Right renal cortex interstitium (tissue), 3 donors: ENCODE measurements around the gene MPPED1. TPM values are rescaled to one million over a fixed set of nuclear protein-coding genes. Genes with fewer than 3 reads are reported as not detected.

Experiments used
- DNase-seq, 3 donors: peaks; one replicate each; pipeline ENCODE4 v3.0.0-alpha.2; 2013; ENCODE audit warnings: low read depth in 3 of 3, low spot score in 2 of 3
- polyA plus RNA-seq, 3 donors: library from polyadenylated mRNA; unstranded; fragments of 120-200 nt; gene quantifications; one replicate each; pipeline ENCODE4 v1.2.1, GENCODE V29; 2013; ENCODE audit not compliant: insufficient read length in 3 of 3

Gene MPPED1
- polyA plus RNA-seq, 3 donors = 0.54 to 0.76 (median 0.60) TPM

DNA sequence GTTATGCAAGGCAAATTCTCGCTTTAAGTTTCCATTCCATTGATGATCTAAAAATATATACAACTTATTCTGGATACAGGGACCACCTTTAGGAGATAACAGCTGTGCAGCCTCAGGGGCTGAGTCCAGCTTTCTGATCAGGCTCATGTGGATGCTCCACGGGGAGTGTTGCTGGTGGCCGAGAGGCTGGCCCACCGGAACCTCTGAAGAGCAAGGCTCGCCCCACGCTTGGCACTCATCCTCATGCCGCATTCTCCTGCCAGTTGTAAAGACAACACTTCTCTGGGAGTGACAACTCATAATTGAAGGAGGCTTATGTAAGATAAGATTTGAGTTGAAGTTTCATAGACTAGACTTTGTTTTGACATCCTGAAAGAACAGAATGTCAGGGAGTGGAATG, 123.5 kb downstream of the MPPED1 start:
- no peak for DNase-seq

DNA sequence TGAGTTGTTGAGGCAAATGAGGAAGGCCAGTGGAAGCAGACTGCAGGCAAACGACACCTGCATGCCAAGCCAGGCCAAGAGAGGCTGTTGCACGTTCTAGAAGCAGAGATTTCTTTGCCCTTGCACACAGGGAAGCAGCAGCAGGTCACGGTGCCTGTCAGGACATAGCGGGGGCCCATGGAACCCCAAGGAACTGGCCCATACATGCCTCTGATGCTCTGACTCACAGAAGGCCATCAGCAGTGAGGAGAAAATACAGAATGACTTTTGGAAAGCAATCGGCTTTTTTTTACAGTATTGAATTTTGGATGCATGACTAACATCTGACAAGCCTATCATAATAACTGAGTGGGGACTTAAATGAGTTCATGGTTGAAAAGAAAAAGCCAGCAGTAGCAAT, 123.9 kb downstream of the MPPED1 start:
- no peak for DNase-seq

DNA sequence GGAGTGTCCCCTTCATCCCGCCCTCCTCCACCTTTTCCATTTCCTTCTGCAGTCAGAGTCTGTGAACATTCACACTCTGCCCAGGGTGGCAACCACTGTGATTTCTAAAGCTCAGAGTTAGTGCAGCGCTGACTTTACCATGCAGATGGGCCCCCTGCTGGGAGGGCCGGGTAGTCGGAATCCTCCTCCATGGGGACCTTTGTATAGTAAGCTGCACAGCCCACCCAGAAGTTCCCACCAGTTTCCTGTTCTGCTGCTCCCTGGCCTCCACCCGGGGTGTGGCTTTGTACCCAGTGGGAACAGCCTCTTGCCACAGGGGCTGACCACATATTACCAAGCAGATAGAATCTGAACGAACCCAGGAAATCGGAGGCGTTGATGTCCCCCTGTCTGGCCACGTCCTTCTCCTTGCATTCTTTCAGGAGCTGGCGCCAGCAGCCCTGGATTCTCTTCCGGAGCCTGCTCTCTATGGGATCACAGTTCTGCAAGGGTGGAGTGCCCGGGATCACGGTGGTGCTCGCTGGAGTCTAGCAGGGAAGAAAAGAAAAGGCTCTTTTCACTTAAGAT, 125.3 kb downstream of the MPPED1 start:
- DNase-seq = no peak

DNA sequence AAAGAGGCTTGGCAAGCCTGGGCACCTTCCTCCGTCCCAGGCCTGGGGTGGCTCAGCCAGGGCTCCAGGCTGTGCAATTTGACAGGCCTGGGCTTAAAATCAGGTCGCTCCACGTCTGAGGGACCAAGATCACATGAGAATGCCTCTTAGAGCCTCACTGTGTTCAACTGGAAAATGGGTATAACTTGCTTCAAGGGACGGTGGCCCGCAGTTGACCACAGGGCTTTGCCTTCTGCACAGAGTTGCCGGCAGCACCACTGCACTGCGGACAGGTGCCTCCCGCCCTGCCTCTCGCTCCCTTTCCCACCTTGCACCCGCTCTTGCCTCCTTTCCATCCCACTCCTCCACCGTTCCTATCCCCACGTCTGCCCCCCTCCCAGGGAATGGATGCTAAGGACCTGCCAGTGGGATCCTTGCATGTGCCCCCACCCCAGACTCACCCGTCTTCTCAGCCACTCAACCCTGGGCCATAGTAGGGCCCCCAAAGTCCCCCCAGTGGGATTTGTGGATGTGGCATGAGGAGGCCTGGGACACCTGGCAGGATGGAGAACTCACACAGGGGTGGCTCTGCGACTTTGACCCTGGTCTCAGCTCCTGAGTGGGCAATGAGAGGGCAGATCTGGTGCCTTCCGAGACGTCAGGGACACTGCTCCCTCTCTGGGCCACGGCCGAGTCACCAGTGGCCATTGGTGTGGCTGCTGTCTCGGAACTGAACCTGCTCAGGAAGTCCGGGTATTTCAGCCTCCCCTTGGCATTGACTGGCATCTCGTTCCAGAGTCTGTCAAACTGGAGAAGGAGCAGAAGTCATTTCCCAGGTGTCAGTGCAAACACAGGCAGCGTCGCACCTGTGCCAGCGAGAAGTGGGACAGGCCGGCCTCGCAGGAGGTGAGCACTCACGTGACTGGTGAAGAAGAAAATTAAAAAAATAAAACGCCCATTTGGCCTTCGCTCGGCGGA, 128.0 kb downstream of the MPPED1 start:
- DNase-seq = no peak

DNA sequence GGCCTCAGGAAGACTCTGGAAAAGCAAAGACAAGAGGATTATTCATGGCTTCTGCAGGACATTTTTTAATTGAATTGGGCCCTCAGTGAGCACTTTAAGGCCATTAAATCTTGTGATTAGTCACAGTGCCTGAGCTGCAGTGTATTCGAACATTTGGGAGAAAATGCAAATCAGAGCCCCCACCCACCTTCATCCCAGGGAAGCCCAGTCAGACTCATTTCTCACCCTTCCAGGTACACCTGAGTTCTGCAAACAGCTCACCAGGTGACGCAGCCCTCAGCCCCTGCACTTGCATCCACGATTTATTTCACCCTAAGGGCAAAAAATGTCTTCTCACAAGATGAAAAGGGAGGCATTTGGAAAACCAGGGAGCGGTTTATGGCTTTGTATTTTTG, 128.7 kb downstream of the MPPED1 start:
- no peak for DNase-seq

DNA sequence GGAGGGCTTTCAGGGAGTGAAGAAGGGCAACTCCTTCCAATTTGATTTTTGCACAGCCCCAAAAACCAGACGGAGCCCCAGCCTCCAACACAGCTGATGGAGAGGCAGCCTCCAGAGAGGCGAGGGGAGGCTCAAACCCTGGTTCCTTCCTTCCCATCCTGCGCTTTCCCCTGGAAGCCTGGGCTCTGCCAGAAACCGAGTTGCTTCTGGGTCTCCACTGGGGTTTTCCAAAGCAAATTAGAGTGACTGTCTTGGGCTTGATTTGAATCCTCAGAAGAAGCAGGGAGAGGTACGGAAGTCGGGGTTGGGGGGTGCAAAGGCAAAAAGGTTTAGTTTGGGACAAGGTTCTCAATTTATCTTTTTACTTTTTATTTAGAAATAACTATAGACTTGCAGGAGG, 129.2 kb downstream of the MPPED1 start:
- no peak for DNase-seq

DNA sequence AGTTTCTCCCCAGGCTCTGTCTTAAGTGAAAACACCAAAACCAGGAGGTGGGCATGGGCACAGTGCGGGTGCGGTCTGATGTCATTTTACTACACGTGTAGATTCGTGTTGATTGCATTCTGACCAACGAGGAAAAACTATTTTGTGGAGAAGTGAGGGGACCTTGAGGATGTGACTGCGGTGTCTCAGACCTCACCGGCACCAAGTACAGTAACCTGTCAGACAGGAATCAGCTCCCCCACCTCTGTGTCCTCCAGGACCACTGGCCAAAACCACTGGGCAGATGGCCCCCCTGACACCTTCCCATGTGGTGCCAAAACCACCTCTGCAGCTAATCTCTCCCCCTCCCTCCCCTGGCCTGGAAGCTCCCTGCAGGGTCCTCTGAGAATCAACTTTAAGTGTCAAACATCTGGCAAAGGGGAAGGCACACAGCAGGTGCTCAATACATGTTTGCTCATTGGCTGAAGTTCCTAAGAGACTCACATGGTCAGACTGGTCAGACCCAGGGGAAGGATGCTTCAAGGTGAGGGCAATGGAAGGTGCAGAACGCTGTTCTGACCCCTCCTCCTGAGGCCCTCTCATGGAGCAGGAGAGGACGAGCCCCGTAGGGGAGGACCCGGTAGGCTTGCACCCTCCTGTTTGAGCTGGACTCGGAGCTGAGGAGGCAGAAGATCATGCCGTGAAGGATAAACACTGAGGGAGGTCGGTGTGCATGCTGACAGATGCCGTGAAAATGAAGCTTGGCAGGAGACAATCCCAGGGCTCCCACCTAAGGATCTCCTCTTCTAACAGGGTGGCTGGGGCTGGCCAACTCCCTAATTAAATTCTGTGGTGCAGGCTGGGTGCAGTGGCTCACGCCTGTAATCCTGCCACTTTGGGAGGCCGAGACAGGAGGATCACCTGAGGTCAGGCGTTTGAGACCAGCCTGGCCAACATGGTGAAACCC, 129.9 kb downstream of the MPPED1 start:
- no peak for DNase-seq

DNA sequence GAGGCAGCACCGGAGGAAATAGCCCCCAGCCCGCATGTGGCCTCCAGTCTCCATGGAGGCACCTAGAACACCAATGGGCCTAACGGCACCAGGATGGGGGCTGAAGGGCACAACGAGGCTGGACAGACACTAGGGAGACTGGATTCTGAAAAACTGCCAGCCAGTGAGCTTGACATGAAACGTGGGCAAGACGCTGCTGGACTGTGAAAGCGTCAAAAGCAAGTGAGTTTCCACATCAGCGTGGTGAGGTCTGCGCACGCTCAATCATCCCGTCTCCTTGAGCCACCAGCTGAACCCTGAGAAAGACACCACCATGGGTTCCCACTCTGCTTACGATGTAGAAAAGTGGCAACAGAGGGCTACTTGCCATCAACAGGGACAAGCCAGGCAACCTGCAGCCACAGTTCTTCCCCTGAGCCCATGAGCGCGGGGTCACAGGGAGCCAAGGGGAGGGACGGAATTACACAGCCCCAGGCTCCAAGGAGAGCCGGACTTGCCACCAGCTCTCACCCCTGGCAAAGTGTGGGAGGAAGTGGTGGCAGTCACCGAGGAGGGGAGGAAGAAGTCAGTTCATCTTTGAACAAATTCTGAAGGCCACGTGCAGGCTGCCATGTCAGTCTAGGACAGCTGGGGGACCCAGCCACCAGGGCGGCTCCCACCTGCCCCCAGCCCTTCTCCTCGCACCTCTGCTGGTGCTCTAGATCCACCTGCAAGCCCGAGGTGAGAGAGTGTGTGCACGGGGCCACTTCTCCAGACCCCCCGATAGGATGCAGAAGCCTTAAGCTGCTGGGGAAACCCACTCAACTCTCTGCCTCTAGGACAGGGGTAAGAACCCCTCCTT, 131.1 kb downstream of the MPPED1 start:
- no peak for DNase-seq

DNA sequence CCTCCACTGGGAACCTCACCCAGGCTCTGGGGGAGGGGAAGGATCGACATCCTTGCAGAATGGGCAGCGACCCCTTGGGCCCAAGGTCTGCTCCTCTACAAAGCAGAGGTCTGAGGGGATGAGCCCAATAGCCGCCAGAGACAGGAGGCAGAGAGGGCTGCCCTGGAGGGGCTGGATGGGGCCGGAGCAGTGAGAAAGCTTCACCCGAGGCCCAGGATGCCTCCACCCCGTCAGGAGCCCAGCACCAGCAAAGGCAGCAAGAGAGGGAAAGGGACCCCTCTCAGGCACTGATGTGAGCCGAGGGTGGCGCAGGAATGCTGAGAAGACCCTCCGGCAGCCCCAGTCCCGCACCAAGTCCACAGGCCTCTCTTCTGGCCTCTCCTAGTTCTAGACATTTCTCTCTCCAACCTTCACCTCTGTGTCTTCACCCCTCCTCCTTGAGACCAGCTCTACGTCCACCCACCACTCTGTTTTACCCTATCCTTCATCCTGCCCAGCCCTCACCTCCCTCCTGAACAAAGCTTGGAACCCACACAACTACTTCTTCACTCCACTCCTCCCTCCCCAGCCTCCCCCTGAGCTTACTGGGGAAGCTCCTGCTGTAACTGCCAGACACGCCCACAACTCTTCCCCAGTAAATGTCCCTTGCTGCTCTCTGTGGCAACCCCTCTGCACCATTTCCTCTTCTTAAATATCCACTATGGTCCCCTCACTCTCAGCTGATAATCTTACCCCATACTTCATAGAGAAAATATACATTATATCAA, 131.9 kb downstream of the MPPED1 start:
- no peak for DNase-seq

DNA sequence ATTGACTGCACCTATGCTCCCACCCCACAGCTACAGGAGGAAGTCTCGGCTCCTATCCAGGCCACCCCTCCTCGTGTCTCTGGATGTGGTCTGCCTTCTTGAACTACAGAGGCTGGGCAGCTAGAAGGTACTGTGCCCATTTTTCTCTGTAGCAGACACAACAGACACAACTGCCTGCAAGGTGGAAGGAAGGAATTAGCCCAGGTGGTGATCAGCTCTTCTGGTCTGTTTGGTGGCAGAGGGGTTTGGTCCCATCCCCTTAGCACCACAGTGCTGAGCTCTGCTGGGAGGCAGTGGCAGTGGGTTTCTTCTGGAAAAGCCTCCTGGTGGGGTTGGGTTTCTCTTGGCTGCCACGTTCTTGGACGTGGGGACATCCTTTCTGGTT, 132.5 kb downstream of the MPPED1 start:
- no peak for DNase-seq

DNA sequence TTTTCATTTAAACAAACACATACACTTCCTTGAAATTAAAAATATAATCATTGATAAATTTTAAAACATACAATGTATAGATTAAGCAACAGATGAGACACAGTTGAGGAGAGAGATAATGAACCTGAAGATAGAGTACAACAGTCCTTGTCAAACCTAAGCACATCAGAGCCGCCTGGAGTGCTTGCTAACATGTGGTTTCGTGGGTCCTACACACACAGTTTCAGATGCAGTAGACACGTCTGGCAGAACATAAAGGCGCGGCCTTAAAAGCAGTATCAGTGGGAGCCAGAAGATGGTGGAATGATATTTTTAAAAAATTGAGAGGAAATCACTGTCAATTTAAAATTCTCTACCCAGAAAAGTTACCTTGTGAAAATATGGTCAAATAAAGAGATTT, 134.4 kb downstream of the MPPED1 start:
- DNase-seq = no peak

DNA sequence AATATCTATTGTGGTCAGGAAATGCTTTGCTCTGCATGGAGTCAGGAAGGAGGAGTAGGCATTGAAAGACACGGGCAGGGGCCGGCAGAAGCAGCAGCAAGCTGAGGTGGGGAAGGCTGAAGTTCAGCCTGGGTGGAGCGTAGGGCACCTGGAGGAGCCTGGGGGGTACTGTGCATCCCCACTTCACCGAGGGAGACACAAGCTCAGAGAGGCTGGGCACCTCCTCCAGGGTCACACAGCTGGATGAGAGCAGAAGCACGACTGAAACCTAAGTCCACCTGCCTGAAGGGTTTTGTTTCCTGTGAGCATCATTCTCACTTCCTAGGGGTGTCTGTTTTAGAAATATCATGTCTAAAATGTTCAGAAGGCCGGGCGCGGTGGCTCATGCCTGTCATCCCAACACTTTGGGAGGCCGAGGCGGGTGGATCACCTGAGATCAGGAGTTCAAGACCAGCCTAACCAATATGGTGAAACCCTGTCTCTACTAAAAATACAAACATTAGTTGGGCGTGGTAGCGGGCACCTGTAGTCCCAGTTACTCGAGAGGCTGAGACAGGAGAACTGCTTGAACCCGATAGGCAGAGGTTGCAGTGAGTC, 138.3 kb downstream of the MPPED1 start:
- DNase-seq = no peak

DNA sequence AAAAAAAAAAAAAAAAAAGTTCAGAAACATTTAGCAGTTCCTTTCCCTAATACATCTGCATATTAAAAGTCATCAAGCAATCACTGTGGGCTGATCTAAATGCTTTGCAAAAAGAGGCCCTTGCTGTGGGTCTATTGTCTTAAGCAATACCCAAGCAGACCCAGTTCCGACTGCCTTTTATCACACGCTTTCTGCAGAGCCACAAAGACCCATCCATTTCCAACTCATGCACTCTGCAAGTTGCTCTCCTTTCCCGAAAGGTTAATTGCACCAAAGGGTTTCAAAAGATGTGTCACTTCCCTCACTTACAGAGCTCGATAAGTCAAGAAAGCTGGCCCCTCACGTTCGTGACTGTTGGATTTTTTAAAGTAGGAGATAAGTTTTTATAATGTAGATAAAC, 138.9 kb downstream of the MPPED1 start:
- no peak for DNase-seq

DNA sequence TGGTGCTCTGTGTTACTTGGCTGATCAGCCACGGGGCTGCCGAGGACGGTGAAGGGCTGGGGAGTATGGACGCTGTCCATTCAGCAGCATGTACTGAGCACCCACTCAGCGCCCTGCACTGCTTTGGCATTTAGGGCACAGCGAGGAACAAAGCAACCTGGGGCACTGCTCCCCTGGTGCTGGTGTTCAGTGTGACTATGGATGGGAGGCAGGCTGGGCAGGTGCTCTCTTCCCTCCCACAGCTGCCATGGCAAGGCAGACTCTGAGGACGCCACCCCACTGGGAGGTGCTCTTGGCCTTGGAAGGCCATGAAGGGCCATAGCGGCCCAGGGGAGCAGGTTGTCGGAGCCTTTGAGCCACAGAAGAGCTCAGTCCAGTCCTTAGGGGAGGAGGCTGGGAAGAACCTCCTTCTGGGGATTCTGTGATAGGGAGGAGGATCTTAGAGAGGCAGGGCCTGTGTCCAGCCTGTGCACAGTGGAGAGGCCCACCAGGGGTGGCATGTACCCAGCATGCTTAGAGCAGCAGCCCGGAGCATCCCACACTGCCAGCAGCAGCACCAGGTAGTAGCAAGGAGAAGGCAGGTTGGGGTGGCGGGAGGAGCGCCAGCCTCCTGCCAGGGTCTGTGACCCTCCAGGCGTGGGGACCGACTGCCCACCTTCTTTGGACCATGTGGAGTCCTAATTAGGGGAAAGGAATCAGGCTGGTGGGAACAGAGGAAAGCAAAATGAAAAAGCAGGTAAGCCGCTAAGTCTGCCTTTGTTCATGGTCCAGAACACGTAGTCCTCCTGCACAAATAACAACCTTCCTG, 141.8 kb downstream of the MPPED1 start:
- DNase-seq = no peak

DNA sequence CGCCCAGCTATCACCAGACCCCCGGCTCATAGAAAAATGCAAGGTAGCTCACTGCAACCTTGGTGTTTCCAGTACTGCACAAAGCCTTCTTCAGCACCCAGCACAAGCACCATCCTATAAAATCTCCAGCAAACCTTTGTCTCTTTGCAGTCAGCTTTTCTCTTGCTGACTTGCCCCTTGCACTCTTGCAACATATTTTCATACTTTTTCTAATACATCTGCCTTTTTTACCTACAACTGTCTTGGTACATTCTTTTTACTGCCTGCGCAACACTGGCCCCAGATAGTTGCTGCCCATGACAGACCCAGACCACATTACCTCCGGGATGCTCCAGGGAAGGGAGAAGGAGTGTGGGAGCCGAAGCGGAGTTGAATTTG, 142.4 kb downstream of the MPPED1 start:
- no peak for DNase-seq

DNA sequence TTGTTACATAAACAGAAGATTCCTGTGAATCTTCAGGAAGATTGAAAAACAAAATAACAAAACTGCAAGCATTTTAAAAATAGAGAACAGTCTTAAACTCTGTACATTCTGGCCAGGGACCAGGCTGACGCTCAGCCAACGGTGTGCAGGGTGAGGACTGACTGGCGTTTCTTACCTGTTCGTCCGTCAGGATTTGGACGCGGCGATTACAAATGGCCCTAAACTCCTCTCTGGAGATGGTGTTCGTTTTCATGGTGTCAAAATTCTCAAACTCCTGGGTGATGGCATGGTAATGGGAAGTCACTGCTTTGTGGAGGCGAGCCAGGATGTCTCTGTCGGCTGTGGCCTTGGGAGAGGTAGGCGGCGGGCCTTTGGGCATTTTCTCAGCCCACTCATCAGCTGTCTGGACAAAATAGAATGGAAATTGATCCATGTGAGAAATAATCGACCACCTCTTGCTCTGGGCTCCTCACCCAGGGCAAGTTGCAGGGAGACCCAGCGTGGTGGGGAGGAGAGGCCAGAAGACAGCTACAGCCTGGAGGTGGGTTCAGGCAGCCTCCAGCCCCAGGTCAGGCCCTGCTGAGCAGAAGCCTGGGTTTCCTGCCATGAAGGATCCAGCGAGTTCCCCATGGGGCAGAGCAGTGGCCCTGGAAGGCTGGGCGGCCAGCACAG, 143.0 kb downstream of the MPPED1 start:
- DNase-seq = no peak

DNA sequence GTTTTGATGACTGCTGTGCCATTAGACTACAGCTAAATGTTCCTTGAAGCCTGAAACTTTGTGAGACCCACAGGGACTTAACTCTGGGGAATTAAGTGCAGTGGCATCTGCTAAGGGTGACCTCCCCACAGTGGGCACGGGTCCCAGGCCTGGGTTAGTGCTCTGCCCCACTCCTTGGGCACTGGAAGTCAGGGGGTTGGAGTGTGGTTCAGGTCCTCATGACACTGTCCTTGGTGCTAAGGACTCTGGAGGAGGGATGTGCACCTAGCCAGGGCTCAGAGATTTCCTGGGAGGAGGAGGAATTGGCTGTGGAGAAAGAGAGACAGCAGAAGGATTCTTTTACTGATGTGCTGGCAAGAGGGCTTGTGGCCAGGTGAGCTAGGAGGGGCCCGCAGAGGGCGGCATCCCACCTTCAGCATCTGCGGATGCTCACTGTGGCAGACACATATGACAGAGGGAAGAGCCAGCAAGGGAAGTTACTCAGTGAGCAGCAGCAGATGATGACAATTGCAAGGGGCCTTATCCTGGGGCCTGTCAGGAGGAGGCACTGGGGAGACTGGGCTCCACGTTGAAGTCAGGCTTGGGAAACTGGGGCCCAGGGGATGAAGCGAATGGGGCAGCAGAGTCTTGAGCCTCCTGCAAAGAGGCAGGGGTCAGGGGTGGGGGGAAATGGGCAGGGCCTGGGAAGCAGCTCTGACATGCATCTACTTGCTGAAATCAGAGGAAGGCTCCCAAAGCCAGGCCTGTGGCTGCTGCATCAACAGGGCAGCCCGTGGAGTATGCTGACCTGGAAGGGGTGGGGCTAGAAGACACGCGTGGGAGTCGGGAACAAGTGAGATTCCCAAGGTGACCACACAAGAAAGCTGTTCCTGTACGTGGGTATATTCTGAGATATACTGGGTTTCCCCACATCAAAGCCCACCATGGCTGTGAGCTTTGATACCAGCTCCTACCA, 144.0 kb downstream of the MPPED1 start:
- DNase-seq = no peak
